Measurements from ENCODE around the gene DENND1B. TPM values are rescaled to one million over a fixed set of nuclear protein-coding genes. Genes with fewer than 3 reads are reported as not detected.

DENND1B gene
- polyA plus RNA-seq, 1 of the 3 experiments (the other 2 are of a cell fraction): 1.4 TPM

DNA sequence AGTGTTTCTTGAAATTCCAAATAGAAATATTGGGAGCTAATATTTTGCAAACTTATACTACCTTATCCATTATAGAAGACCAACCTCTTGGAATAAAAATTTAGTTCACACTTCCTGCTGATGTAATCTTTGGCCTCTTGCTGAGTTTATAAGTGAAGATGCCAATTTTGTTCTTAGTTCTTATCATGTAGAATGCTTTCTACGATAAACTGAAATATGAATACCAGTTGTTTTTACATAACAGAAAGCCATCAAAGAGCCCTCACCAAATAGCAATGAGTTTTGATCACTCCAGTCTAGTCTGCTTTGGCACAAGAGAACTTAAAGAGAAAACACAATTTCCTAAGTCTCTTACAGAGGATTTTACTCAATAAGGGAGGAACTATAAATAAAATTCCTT, 89.5 kb downstream of the DENND1B start:
- no peaks in the 10 kb centered on the region for H3K9me2 ChIP-seq
- TF ChIP-seq NFIC (IDR thresholded peaks at IDR 0.05; ENCODE audit: borderline replicate concordance): no peak
- no peak for TF ChIP-seq RCOR1 (IDR thresholded peaks at IDR 0.05; ENCODE audit: low read length)
- TF ChIP-seq YY1 (IDR thresholded peaks at IDR 0.05; ENCODE audit: low read depth): no peak
- TF ChIP-seq, protein P1, sequence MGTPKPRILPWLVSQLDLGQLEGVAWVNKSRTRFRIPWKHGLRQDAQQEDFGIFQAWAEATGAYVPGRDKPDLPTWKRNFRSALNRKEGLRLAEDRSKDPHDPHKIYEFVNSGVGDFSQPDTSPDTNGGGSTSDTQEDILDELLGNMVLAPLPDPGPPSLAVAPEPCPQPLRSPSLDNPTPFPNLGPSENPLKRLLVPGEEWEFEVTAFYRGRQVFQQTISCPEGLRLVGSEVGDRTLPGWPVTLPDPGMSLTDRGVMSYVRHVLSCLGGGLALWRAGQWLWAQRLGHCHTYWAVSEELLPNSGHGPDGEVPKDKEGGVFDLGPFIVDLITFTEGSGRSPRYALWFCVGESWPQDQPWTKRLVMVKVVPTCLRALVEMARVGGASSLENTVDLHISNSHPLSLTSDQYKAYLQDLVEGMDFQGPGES (IDR thresholded peaks at IDR 0.05; ENCODE audit: low read depth, low read length): no peak
- TF ChIP-seq RAD21 (IDR thresholded peaks at IDR 0.05; ENCODE audit: low read length): no peak
- TF ChIP-seq FOXJ3 (CRISPR knock-in tag; IDR thresholded peaks at IDR 0.05): no peak
- TF ChIP-seq TCF12 (IDR thresholded peaks at IDR 0.05): no peak
- TF ChIP-seq TAF1 (IDR thresholded peaks at IDR 0.05; ENCODE audit: borderline replicate concordance, low read depth, low read length): no peak
- no peak for TF ChIP-seq GATA2 (CRISPR knock-in tag; IDR thresholded peaks at IDR 0.05)
- TF ChIP-seq, protein P2, sequence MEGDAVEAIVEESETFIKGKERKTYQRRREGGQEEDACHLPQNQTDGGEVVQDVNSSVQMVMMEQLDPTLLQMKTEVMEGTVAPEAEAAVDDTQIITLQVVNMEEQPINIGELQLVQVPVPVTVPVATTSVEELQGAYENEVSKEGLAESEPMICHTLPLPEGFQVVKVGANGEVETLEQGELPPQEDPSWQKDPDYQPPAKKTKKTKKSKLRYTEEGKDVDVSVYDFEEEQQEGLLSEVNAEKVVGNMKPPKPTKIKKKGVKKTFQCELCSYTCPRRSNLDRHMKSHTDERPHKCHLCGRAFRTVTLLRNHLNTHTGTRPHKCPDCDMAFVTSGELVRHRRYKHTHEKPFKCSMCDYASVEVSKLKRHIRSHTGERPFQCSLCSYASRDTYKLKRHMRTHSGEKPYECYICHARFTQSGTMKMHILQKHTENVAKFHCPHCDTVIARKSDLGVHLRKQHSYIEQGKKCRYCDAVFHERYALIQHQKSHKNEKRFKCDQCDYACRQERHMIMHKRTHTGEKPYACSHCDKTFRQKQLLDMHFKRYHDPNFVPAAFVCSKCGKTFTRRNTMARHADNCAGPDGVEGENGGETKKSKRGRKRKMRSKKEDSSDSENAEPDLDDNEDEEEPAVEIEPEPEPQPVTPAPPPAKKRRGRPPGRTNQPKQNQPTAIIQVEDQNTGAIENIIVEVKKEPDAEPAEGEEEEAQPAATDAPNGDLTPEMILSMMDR (IDR thresholded peaks at IDR 0.05): no peak
- TF ChIP-seq, protein P3, sequence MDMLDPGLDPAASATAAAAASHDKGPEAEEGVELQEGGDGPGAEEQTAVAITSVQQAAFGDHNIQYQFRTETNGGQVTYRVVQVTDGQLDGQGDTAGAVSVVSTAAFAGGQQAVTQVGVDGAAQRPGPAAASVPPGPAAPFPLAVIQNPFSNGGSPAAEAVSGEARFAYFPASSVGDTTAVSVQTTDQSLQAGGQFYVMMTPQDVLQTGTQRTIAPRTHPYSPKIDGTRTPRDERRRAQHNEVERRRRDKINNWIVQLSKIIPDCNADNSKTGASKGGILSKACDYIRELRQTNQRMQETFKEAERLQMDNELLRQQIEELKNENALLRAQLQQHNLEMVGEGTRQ (IDR thresholded peaks at IDR 0.05; ENCODE audit: borderline replicate concordance, low read depth, low read length): no peak
- TF ChIP-seq, protein P4, sequence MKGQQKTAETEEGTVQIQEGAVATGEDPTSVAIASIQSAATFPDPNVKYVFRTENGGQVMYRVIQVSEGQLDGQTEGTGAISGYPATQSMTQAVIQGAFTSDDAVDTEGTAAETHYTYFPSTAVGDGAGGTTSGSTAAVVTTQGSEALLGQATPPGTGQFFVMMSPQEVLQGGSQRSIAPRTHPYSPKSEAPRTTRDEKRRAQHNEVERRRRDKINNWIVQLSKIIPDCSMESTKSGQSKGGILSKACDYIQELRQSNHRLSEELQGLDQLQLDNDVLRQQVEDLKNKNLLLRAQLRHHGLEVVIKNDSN (IDR thresholded peaks at IDR 0.05; ENCODE audit: borderline replicate concordance, low read depth): no peak
- no peak for TF ChIP-seq TEAD4 (IDR thresholded peaks at IDR 0.05; ENCODE audit: borderline replicate concordance, insufficient read depth)
- no peak for TF ChIP-seq GABPA (IDR thresholded peaks at IDR 0.05; ENCODE audit: low read depth)
- TF ChIP-seq CHD2 (IDR thresholded peaks at IDR 0.05; ENCODE audit: low read length, partially characterized antibody): no peak
- no peaks in the 10 kb centered on the region for H4K20me1 ChIP-seq (ENCODE audit: insufficient read depth)
- H3K27me3 ChIP-seq (ENCODE audit: insufficient read depth): no peaks in the 10 kb centered on the region
- peaks cover 8% of the 10 kb centered on the region; the same call in 1 of the 2 replicates for H3K9me3 ChIP-seq
- peaks cover 10 to 13% of the 10 kb centered on the region in 2 experiments; a peak in 3 of 4 replicates for H3K4me1 ChIP-seq (ENCODE audit: control insufficient read depth in 1 of 2, insufficient read depth in 2 of 2, low read depth in 1 of 2, low read length in 1 of 2)
- peaks cover 7% of the 10 kb centered on the region for H3F3A ChIP-seq (replicated peaks; ENCODE audit: insufficient read depth)
- H3K79me2 ChIP-seq (ENCODE audit: insufficient read depth): no peaks in the 10 kb centered on the region
- POLR2A ChIA-PET: no interaction called here
- no peak overlapping the region for H3K27ac ChIP-seq (ENCODE audit: low read depth in 2 of 2, low read length in 1 of 2)
- no peak overlapping the region for H3K4me3 ChIP-seq (ENCODE audit: low read depth in 2 of 2, low read length in 1 of 2)
- no peak overlapping the region for H3K4me2 ChIP-seq
- peaks cover 2 to 7% of the 10 kb centered on the region in 2 experiments for H3K36me3 ChIP-seq (replicated peaks in 1 of 2; ENCODE audit: control insufficient read depth in 1 of 2, insufficient read depth in 2 of 2, low read length in 1 of 2)
- no peak for DNase-seq
- whole genome bisulfite sequencing (ENCODE audit: low lambda C conversion rate): 39% methylated on average over 1 of the region's 1 CpG
- H3K9ac ChIP-seq: no peak overlapping the region
- H2AFZ ChIP-seq (ENCODE audit: low read depth): no peak overlapping the region
- CTCF ChIA-PET: no interaction called here
